ENCODE measurements around the gene LRRC30.

Gene LRRC30

DNA sequence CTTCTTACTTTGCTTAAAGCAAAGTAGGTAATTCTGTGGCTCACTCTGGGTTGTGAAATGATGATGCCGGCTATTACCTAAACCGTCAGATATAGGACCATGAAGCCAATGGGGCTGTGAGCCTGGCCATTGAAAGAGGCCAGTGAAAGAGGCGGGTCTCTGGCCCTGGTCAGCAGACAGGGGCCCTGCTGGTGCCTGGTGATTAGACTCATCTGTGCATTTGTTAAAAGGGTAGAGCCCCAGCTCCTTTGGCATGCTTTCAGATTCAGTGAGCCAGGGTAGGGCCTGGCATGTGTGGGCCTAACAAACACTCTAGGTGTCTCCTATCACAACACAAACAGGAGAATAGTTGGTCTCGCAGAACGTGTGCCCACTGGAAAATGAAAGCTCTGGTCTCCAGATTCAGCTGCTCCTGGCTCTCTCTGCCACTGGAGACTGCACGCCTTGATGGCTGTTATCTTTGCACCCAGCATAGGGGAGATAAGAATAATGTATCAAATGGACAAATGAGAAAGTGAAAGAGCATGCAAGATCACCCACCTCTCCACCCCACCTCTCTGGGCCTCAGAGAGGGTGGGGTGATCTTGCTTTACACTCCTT is 6.9 kb downstream of the LRRC30 start:
- no peak for DNase-seq (ENCODE audit: low read depth in 2 of 2)

DNA sequence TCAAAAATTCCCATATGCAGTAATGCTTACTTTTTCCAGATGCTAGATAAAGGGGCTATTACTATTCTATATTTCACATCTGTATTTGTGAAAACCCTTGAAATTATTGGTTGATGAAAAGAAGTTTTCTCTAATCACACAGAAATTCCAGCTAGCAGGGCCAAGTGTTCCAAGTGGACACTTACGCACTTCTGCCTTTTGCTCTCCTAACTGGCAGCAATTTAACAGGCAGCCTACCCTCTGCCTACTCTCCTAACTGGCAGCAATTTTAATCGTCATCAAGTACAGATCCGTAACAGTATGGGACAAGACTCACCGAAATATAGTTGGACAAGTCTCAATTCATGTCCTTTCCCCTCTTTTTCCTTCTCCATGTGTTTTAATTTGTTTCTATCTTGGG is 12.0 kb downstream of the LRRC30 start:
- DNase-seq (ENCODE audit: low read depth in 2 of 2): no peak

GRCh38 chr18:7248877-7249276 is 18.0 kb downstream of the LRRC30 start:
- DNase-seq (ENCODE audit: low read depth in 2 of 2): no peak

DNA sequence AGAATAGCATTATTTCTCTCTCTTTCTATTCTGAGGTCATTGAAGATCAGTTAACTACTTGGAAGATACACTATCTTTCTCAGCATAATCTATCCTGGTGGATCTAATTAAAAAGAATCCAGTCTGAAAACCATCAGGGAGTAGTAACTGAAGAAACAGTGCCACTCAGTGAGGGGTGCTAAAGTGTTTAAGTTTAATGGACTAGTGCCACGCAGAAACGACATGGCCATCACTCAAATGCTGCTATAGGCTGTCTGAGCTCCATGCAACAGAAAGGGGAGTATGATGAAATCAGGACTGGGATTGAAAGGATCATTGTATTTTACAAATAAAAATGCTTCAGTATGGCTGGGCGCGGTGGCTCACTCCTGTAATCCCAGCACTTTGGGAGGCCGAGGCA is 23.3 kb downstream of the LRRC30 start:
- no peak for DNase-seq (ENCODE audit: low read depth in 2 of 2)

- no peak for DNase-seq (ENCODE audit: low read depth in 2 of 2)
Observed at GRCh38 chr18:7255054-7255453, 24.2 kb downstream of the LRRC30 start.

DNA sequence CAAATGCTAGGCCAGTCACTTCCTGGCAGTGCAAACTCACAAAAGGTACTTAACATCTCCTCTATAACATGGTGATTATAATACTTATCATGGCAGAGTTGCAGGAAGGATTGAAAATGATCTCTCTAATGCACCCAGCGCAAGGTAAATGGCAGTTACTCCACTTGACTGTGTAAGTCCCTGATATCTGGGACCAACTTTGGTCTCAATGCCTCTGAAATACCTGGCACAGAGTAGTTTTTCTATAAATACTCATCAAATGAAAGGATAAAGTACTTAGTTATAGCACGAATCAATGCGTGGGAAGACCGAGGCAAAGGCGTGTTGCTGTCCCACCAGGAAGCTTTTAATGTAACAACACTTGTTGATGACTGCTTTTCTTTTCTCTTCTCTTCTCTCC is 24.8 kb downstream of the LRRC30 start:
- DNase-seq (ENCODE audit: low read depth in 2 of 2): no peak

GRCh38 chr18:7256618-7257425 is 25.9 kb downstream of the LRRC30 start:
- no peak for DNase-seq (ENCODE audit: low read depth in 2 of 2)

- no peak for DNase-seq (ENCODE audit: low read depth in 2 of 2)
Observed at GRCh38 chr18:7257426-7257740, 26.5 kb downstream of the LRRC30 start.

DNA sequence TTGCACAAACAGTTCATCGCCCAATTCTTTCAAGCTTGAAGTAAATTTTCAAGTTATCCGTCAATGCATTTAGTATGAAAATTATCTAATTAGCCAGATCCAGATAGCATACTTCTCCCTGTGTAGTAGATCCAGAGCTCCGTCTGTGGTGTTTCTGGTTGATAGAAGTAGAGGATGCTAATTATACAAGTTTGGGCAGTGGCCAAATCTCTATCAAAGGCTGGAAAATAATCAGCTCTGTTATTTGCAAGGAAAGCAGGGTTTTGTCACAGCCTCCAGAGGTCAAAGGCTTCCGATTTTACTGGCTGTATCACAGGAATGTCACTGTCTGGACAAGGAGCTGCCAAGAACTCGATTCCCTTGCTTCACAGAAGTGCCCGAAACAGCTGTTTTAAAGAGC is 28.6 kb downstream of the LRRC30 start:
- DNase-seq (ENCODE audit: low read depth in 2 of 2): no peak

DNA sequence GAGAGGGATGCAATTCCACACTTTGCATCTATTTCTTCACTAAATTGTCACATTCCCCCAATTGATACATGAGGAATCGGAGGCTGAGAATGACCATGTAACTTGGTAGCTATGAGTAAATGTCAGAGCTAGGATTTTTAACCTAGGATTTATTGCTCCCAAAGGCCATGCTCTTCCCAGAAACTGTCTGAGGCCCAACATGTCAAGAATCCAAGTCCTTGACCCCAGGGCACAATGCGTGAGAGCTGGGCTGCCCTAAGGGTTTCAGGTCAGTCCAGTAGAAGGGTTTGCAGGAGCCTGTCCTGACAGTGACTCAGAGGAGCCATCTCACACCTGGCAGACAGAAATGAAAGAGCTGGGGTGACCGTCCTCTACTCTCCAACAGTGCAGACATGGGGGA is 30.3 kb downstream of the LRRC30 start:
- no peak for DNase-seq (ENCODE audit: low read depth in 2 of 2)

DNA sequence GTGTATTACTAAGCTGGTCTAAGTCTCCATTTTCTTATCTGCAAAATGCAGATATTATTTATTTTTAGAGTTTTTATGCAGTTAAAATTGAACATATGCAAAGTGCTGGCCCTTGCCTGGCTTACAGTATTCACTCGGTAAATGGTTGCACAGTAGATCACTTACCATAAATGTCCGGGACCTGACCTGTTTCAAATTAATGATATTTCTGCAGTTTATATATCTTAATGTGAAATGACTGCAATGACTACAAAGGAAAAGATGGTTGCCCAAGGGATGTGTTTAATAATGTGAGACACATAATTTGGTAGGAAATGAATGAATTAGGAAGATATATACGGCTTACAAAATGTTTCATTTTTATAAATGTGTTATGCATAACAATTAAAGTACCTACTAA is 37.1 kb downstream of the LRRC30 start:
- no peak for DNase-seq (ENCODE audit: low read depth in 2 of 2)

GRCh38 chr18:7269942-7270341 is 39.1 kb downstream of the LRRC30 start:
- no peak for DNase-seq (ENCODE audit: low read depth in 2 of 2)

- DNase-seq (ENCODE audit: low read depth in 2 of 2): no peak
Observed at GRCh38 chr18:7272311-7273049, 41.6 kb downstream of the LRRC30 start.

DNA sequence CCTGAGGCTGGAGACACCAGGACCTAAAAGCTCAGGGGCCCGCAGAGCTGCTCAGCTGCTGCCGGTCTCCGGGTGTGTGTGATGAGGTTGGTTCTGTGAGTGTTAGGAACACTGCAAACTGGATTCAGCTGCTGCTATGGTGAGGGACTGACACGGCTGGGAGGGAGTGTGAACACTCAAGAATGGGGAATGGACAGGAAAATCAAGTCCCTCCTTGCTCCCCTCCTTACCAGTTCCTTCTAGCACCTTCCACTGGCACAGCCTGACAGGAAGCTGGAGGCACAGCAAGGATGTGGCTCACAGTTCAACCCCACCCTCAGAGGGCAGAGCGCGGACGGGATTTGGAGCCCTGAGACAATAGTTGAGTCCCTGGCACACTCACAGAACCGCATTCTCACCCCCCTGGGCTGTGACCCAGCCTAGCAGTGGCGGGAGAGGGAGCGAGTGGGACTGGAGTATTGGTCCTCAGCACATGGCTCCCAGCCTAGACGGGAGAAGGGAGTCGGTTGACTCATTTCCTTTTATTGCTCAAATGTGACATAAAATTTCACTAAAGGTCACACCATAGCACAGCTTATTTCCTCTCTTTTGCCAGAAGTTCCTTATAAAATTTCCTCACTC is 42.5 kb downstream of the LRRC30 start:
- no peak for DNase-seq (ENCODE audit: low read depth in 2 of 2)

DNA sequence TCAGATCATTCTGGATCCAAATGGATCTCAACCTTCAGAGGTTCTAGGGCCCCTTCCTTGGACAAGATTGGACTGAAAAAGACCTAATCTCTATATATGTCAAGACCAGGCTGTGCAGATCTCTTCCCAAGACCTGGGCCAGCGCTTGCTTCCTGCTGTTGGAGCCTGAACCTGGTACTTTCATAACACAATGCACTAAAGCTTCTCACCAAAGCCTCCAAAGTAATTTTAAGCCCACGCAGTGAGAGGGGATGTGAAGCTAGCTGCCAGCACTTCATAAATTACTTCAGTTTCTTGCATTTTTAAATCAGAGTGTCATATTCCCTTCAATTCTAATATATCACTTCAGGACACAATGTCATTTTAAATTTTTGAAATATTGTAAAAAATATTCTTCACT is 50.7 kb downstream of the LRRC30 start:
- no peak for DNase-seq (ENCODE audit: low read depth in 2 of 2)

Measured in stimulated activated CD8-positive, alpha-beta memory T cell treated with anti-CD3 and anti-CD28 coated beads, Interleukin-15, amount 100 ng/mL, for 48 hours (primary cell).